GM18520 (cell line): ENCODE results near the gene ALLC.

Source experiments
- ATAC-seq: cut with Tn5 transposase; IDR thresholded peaks from one replicate; pipeline ENCODE4 v1.9.1; 2021; ENCODE audit not compliant: unreplicated experiment

ALLC gene

DNA sequence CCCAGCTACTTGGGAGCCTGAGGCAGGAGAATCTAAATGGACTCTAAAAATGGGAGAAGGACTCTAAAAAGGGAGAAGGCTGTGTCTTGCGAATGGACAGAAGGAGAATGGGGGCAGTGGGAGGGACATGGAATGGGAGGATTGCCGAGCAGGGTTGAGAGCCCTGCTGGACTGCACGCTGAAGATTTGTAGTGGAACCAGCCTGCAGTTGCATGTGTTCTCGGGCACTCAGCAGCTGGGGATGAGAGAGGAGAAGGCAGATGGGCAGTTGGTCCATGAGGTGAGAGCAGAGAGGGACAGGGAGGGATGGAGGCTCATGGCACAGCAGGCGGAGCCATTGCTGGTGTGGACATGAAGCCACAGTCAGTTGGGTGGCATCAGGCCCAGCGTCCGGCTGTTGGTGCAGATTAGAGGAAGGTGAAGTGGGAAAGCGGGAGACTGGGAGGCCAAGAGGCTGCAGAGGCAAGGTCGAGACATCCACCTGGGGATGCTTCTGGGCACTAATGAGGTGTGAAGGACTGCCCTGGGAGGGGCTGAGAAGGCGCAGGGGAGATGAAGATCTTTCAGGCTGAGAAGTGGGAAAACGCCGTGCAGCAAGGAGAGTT lies 86.1 kb downstream of the ALLC start:
- no peak for ATAC-seq

DNA sequence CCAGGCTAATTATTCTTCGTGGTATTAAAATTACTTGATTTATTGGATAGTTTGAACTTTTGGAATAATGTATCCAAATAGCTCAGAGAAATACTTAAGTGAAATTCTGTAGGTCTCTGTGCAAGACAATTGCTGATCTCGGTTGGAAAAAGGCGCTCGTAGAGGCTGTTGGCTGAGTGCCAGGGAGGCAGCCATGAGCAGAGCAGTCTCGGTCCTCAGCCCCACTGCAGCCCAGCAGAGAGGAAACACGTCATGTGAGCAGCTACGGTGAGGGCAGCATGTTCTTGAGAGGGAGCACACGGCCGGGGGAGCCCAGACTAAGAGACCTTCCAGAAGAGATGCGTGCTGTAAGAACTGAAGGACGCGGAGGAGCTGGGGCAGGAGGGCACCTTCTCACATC lies 87.9 kb downstream of the ALLC start:
- no peak for ATAC-seq

DNA sequence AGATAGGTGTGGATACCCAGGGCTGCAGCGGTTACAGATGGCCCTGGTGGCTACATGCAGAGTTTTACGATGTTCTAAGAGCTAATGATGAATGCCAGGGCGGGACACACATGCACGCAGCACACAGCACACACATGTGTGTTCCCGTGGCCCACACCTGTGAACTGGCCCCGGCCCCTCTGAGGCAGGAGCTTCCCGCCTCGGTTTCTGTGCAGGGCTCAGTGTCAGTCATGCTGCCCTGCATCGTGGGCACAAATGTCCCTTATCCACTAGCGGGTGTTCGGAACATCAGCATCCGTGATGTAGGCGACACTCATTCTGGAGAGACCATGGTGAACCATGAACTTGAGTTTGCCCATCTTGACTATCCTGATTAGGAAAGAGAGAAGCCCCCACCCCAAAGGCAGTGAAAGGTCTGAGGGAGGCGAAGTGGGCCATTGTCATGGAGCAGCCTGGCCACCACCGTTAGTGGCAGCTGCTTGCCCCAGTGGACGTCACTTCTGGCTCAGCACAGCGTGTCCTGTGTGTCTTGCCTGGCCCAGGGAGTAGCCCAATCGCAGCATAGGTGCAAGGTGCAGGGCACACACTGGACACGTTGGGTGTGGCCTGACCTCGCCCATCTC lies 89.1 kb downstream of the ALLC start:
- no peak for ATAC-seq

DNA sequence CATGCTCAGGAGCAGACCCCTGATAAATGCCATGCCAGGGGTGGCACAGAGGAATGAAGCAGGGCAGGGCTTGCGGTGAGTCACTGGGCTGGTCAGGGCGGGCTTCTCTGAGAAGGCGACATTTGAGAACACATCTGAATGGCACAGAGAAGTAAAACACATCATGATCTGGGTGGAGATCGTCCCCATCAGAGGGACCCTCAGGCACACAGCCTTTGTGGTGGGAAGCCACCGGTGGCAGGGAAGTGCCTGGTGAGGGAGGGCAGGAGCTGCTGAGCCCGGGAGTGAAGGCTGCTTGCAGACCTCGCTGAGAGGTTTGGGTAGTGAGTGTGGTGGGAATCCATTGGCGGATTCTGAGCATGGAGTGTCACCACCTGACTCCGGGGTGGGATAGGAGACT lies 89.8 kb downstream of the ALLC start:
- ATAC-seq = no peak

DNA sequence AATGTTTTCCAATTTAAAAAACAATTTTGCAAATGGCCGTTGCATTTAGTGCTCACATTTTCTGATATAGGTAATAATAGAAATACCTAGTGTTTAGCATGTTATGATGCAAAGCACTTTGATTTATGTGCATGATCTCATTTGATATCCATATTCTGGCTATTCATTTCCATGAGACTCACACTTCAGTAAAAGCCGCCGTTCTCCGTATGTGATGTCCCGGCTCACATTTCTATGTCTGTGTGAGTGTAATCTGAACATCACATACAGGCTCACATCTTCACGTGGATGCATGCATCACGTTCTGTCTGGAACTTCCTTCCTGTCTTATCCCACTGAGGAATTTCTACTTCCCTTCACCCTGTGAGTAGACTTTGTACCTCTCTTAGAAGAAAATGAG lies 91.2 kb downstream of the ALLC start:
- no peak for ATAC-seq

DNA sequence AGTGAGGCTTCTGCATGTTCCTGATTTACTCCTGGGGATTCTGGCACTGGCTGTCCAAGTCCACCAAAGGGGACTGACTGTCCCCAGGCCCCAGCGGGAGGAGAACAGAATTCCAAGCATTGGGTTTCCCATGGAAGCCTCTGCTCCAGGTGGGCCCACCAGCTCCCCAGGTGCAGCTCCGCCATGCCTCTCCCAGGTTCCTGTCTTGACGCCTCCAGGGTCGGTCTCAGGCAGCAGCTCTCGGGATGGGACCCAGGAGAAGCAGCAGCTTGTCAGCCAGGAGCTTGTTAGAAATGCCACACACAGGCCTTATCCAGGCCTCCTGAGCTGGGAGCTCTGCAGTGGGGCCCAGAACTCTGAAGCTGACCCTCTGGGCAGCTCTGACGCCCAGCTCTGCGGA lies 93.3 kb downstream of the ALLC start:
- no peak for ATAC-seq

- no peak for ATAC-seq
These were observed 93.8 kb downstream of the ALLC start for GRCh38 chr2:3751806-3752205.
